MM.1S (cell line): ENCODE results near the gene M6PR.

Experiments used
- DNase-seq: peaks from one replicate; pipeline ENCODE4 v3.0.0-alpha.2; 2015
- H2AFZ ChIP-seq: fragments of 300-600 bp; sonication (generic); 2 replicates; pipeline ENCODE4 v1.6.0; 2016; ENCODE audit warnings: antibody characterized with exemption, low read length
- H3F3A ChIP-seq: fragments of 300-600 bp; sonication (generic); 2 replicates; pipeline ENCODE4 v1.6.1; 2016; ENCODE audit warnings: mild to moderate bottlenecking, antibody characterized with exemption, low read length, moderate library complexity, mixed read lengths; ENCODE audit not compliant: insufficient read depth
- H3K27ac ChIP-seq: fragments of 300-600 bp; sonication (generic); 2 replicates; pipeline ENCODE4 v1.5.1; 2016; ENCODE audit warnings: mild to moderate bottlenecking, low read length
- H3K27me3 ChIP-seq: fragments of 300-600 bp; sonication (generic); replicated peaks from 2 replicates; pipeline ENCODE4 v1.6.0; 2016; ENCODE audit warnings: low read length; ENCODE audit not compliant: insufficient read depth
- H3K36me3 ChIP-seq: fragments of 300-600 bp; sonication (generic); replicated peaks from 2 replicates; pipeline ENCODE4 v1.6.1; 2016; ENCODE audit warnings: mild to moderate bottlenecking, low read length, mixed read lengths; ENCODE audit not compliant: insufficient read depth
- H3K4me1 ChIP-seq: fragments of 300-600 bp; sonication (generic); 2 replicates; pipeline ENCODE4 v1.6.1; 2016; ENCODE audit warnings: low read length, mixed read lengths
- H3K4me2 ChIP-seq: fragments of 300-600 bp; sonication (generic); 2 replicates; pipeline ENCODE4 v1.6.0; 2016; ENCODE audit warnings: low read depth, low read length
- H3K4me3 ChIP-seq: fragments of 300-600 bp; sonication (generic); 2 replicates; pipeline ENCODE4 v1.5.1; 2016; ENCODE audit warnings: low read length, mixed read lengths
- H3K79me2 ChIP-seq: fragments of 300-600 bp; sonication (generic); 2 replicates; pipeline ENCODE4 v1.6.1; 2016; ENCODE audit warnings: mixed run types, low read length, mixed read lengths
- H3K9ac ChIP-seq: fragments of 300-600 bp; sonication (generic); 2 replicates; pipeline ENCODE4 v1.6.1; 2016; ENCODE audit warnings: low read length, mixed read lengths
- H3K9me2 ChIP-seq: fragments of 300-600 bp; sonication (generic); replicated peaks from 2 replicates; pipeline ENCODE4 v1.6.1; 2016; ENCODE audit warnings: mild to moderate bottlenecking, low read length, mixed read lengths; ENCODE audit not compliant: insufficient read depth
- H3K9me3 ChIP-seq: fragments of 300-600 bp; sonication (generic); replicated peaks from 2 replicates; pipeline ENCODE4 v1.6.1; 2016; ENCODE audit warnings: mild to moderate bottlenecking, low read length, mixed read lengths; ENCODE audit not compliant: insufficient read depth
- H4K20me1 ChIP-seq: fragments of 300-600 bp; sonication (generic); 2 replicates; pipeline ENCODE4 v1.6.1; 2016; ENCODE audit warnings: mild to moderate bottlenecking, low read length, moderate library complexity, mixed read lengths; ENCODE audit not compliant: insufficient read depth
- CTCF ChIP-seq: fragments of 300-600 bp; sonication (generic); IDR thresholded peaks from 2 replicates; pipeline ENCODE4 v1.5.1; 2016; ENCODE audit warnings: antibody characterized with exemption, low read length, mixed read lengths
- EZH2 ChIP-seq: fragments of 300-600 bp; sonication (generic); optimal IDR thresholded peaks from 2 replicates; pipeline ENCODE3; 2017; ENCODE audit warnings: low read depth, mild to moderate bottlenecking, antibody characterized with exemption, low read length, mixed read lengths
- EZH2phosphoT487 ChIP-seq: fragments of 300-600 bp; sonication (generic); IDR thresholded peaks from 2 replicates; pipeline ENCODE4 v1.6.1; 2018; ENCODE audit warnings: antibody characterized with exemption, low read length

Gene M6PR

GRCh38 chr12:8909752-8910151 is 39.7 kb downstream of the M6PR start:
- Histone ChIP-seq H3K36me3 (no peaks in the 10 kb centered on the region), H3K9me2 (no peaks in the 10 kb centered on the region), H3K79me2 (no peaks in the 10 kb centered on the region), H3K9me3 (no peaks in the 10 kb centered on the region), H3K4me3 (no peak overlapping the region), H3F3A (peaks cover 3% of the 10 kb centered on the region; the same call in 1 of the 2 replicates), H3K27me3 (no peaks in the 10 kb centered on the region), H3K27ac (no peak overlapping the region), H3K9ac (no peak overlapping the region), H4K20me1 (no peaks in the 10 kb centered on the region), H2AFZ (no peak overlapping the region), H3K4me1 (0 out of 2 replicates have a peak, but pooled peaks cover 6% of the 10 kb centered on the region), H3K4me2 (no peak overlapping the region)
- TF ChIP-seq EZH2 (no peak), EZH2phosphoT487 (no peak), CTCF (no peak)
- DNase-seq = no peak

GRCh38 chr12:8907513-8907912 is 41.9 kb downstream of the M6PR start:
- Histone ChIP-seq H3K9ac (no peak overlapping the region), H3K36me3 (no peaks in the 10 kb centered on the region), H3K9me3 (no peaks in the 10 kb centered on the region), H3K4me1 (no peaks in the 10 kb centered on the region), H3K79me2 (no peaks in the 10 kb centered on the region), H3K27ac (no peak overlapping the region), H3K4me3 (no peak overlapping the region), H3K27me3 (no peaks in the 10 kb centered on the region), H3K9me2 (no peaks in the 10 kb centered on the region), H2AFZ (no peak overlapping the region), H4K20me1 (no peaks in the 10 kb centered on the region), H3K4me2 (no peak overlapping the region), H3F3A (no peaks in the 10 kb centered on the region)
- TF ChIP-seq EZH2 = no peak
- no peak for DNase-seq

GRCh38 chr12:8906266-8907180 is 42.9 kb downstream of the M6PR start:
- Histone ChIP-seq H4K20me1 (no peaks in the 10 kb centered on the region), H3F3A (no peaks in the 10 kb centered on the region), H3K9me2 (no peaks in the 10 kb centered on the region), H3K27ac (no peak overlapping the region), H3K9ac (no peak overlapping the region), H3K9me3 (no peaks in the 10 kb centered on the region), H3K4me2 (no peak overlapping the region), H3K36me3 (no peaks in the 10 kb centered on the region), H3K79me2 (no peaks in the 10 kb centered on the region), H2AFZ (no peak overlapping the region), H3K4me1 (no peaks in the 10 kb centered on the region), H3K27me3 (no peaks in the 10 kb centered on the region), H3K4me3 (no peak overlapping the region)
- no peak for DNase-seq
- TF ChIP-seq CTCF = no peak

GRCh38 chr12:8905546-8905945 is 43.9 kb downstream of the M6PR start:
- H3K4me3 ChIP-seq = no peak overlapping the region
- H3K9ac ChIP-seq = no peak overlapping the region

More at GRCh38 chr12:8905546-8905945, 43.9 kb downstream of the M6PR start:
- H3K79me2 ChIP-seq = no peaks in the 10 kb centered on the region
- TF ChIP-seq EZH2 (no peak), CTCF (no peak), EZH2phosphoT487 (no peak)
- H3K27me3 ChIP-seq = no peaks in the 10 kb centered on the region
- H3K4me1 ChIP-seq = no peaks in the 10 kb centered on the region
- H3K27ac ChIP-seq = no peak overlapping the region
- no peaks in the 10 kb centered on the region for H3K9me2 ChIP-seq
- no peaks in the 10 kb centered on the region for H3K36me3 ChIP-seq
- H3K9me3 ChIP-seq = no peaks in the 10 kb centered on the region
- no peaks in the 10 kb centered on the region for H3F3A ChIP-seq
- DNase-seq = no peak
- H4K20me1 ChIP-seq = no peaks in the 10 kb centered on the region
- H2AFZ ChIP-seq = no peak overlapping the region
- H3K4me2 ChIP-seq = no peak overlapping the region
